H9 (cell line): Measurements from ENCODE around the gene GALNT12. TPM values are rescaled to one million over a fixed set of nuclear protein-coding genes. Genes with fewer than 3 reads are reported as not detected.

Experiments used
- DNase-seq: peaks from one replicate; pipeline ENCODE4 v3.0.0-alpha.2; 2017
- H2AFZ ChIP-seq: one replicate; pipeline ENCODE4 v1.6.1; 2013; ENCODE audit warnings: mild to moderate bottlenecking, low read length, control low read depth, moderate library complexity
- H2AK5ac ChIP-seq: 2 replicates; pipeline ENCODE4 v1.6.1; 2013; ENCODE audit warnings: low read length, control low read depth, mixed read lengths; ENCODE audit not compliant: insufficient read length
- H2BK120ac ChIP-seq: one replicate; pipeline ENCODE4 v1.6.1; 2013; ENCODE audit warnings: low read depth, mild to moderate bottlenecking, low read length, control low read depth, inconsistent platforms; ENCODE audit not compliant: poor library complexity, severe bottlenecking
- H2BK12ac ChIP-seq: 2 replicates; pipeline ENCODE4 v1.6.1; 2013; ENCODE audit warnings: low read length, control low read depth, mixed read lengths, low read depth; ENCODE audit not compliant: insufficient read length
- H2BK15ac ChIP-seq: 2 replicates; pipeline ENCODE4 v1.6.1; 2013; ENCODE audit warnings: low read depth, low read length, control low read depth
- H2BK20ac ChIP-seq: one replicate; pipeline ENCODE4 v1.6.1; 2013; ENCODE audit warnings: low read depth, mild to moderate bottlenecking, low read length, control low read depth, inconsistent platforms; ENCODE audit not compliant: poor library complexity, severe bottlenecking
- H2BK5ac ChIP-seq: 2 replicates; pipeline ENCODE4 v1.6.1; 2013; ENCODE audit warnings: low read length, control low read depth, mixed read lengths; ENCODE audit not compliant: insufficient read length
- H3K14ac ChIP-seq: 2 replicates; pipeline ENCODE4 v1.6.1; 2013; ENCODE audit warnings: low read length, control low read depth; ENCODE audit not compliant: insufficient read depth
- H3K18ac ChIP-seq: 2 replicates; pipeline ENCODE4 v1.6.1; 2013; ENCODE audit warnings: low read depth, mild to moderate bottlenecking, mixed read lengths, low read length, control low read depth; ENCODE audit not compliant: insufficient read length
- H3K23ac ChIP-seq: 2 replicates; pipeline ENCODE4 v1.6.1; 2013; ENCODE audit warnings: low read length, control low read depth, mixed read lengths, low read depth; ENCODE audit not compliant: insufficient read length
- H3K23me2 ChIP-seq: 2 replicates; pipeline ENCODE4 v1.6.1; 2013; ENCODE audit warnings: low read depth, mild to moderate bottlenecking, mixed read lengths, low read length, control low read depth; ENCODE audit not compliant: insufficient read length, poor library complexity, severe bottlenecking
- H3K27ac ChIP-seq: 2 replicates; pipeline ENCODE4 v1.5.1; 2013; ENCODE audit warnings: low read length, control low read depth, mixed read lengths, low read depth; ENCODE audit not compliant: insufficient read length
- H3K27me3 ChIP-seq: 2 replicates; pipeline ENCODE4 v1.6.1; 2013; ENCODE audit warnings: low read length, control low read depth, inconsistent platforms; ENCODE audit not compliant: insufficient read depth
- H3K4ac ChIP-seq: 2 replicates; pipeline ENCODE4 v1.6.1; 2013; ENCODE audit warnings: low read depth, mild to moderate bottlenecking, control low read depth, inconsistent platforms, low read length, moderate library complexity
- H3K4me1 ChIP-seq: 2 replicates; pipeline ENCODE4 v1.6.1; 2013; ENCODE audit warnings: low read length, control low read depth, inconsistent platforms; ENCODE audit not compliant: insufficient read depth
- H3K4me2 ChIP-seq: 2 replicates; pipeline ENCODE4 v1.6.1; 2013; ENCODE audit warnings: low read length, control low read depth, mixed read lengths; ENCODE audit not compliant: insufficient read length, insufficient read depth
- H3K56ac ChIP-seq: 2 replicates; pipeline ENCODE4 v1.6.1; 2013; ENCODE audit warnings: low read depth, mild to moderate bottlenecking, mixed read lengths, low read length, control low read depth; ENCODE audit not compliant: insufficient read length
- H3K79me1 ChIP-seq: 2 replicates; pipeline ENCODE4 v1.6.1; 2013; ENCODE audit warnings: low read depth, mild to moderate bottlenecking, moderate library complexity, low read length, control low read depth, inconsistent platforms; ENCODE audit not compliant: insufficient read depth, poor library complexity, severe bottlenecking
- H3K79me2 ChIP-seq: 2 replicates; pipeline ENCODE4 v1.6.1; 2013; ENCODE audit warnings: low read length, control low read depth, inconsistent platforms; ENCODE audit not compliant: insufficient read depth
- H3K9ac ChIP-seq: 2 replicates; pipeline ENCODE4 v1.6.1; 2013; ENCODE audit warnings: low read length, control low read depth, mixed read lengths; ENCODE audit not compliant: insufficient read length; ENCODE audit errors: extremely low read depth
- H3K9me3 ChIP-seq: one replicate; pipeline ENCODE4 v1.6.1; 2013; ENCODE audit warnings: low read depth, low read length, inconsistent platforms; ENCODE audit not compliant: control insufficient read depth
- H3T11ph ChIP-seq: one replicate; pipeline ENCODE4 v1.6.1; 2013; ENCODE audit warnings: mild to moderate bottlenecking, low read length, control low read depth, inconsistent platforms
- H4K20me1 ChIP-seq: one replicate; pipeline ENCODE4 v1.6.1; 2013; ENCODE audit not compliant: control insufficient read depth, insufficient read length, insufficient read depth
- H4K5ac ChIP-seq: 2 replicates; pipeline ENCODE4 v1.6.1; 2013; ENCODE audit warnings: low read depth, mild to moderate bottlenecking, mixed read lengths, low read length, control low read depth; ENCODE audit not compliant: insufficient read length
- H4K8ac ChIP-seq: replicated peaks from 2 replicates; pipeline ENCODE4 v1.6.1; 2013; ENCODE audit warnings: low read length, control low read depth, mixed read lengths, low read depth; ENCODE audit not compliant: insufficient read length
- H4K91ac ChIP-seq: 2 replicates; pipeline ENCODE4 v1.6.1; 2013; ENCODE audit warnings: low read depth, mild to moderate bottlenecking, moderate library complexity, mixed read lengths, low read length, control low read depth; ENCODE audit not compliant: insufficient read length
- H3K27ac Mint-ChIP-seq, 3 experiments: 2 replicates in 2 of 3; 3 replicates in 1 of 3; pipeline ENCODE4 v1.8.0; 2020 to 2021; ENCODE audit warnings: mixed read lengths in 3 of 3, mild to moderate bottlenecking in 1 of 3, moderate library complexity in 1 of 3
- H3K27me3 Mint-ChIP-seq: 2 replicates; pipeline ENCODE4 v1.8.0; 2021; ENCODE audit warnings: low read depth, mild to moderate bottlenecking, moderate library complexity, mixed read lengths
- H3K36me3 Mint-ChIP-seq, 3 experiments: 2 replicates in 2 of 3; 3 replicates in 1 of 3; pipeline ENCODE4 v1.8.0; 2020 to 2021; ENCODE audit warnings: low read depth in 3 of 3, mixed read lengths in 3 of 3; ENCODE audit not compliant: insufficient read depth in 1 of 3
- H3K4me1 Mint-ChIP-seq, 2 experiments: 2 replicates each; pipeline ENCODE4 v1.8.0; 2020; ENCODE audit warnings: mixed read lengths in 2 of 2
- H3K4me3 Mint-ChIP-seq, 2 experiments: 2 replicates in 1 of 2; 3 replicates in 1 of 2; pipeline ENCODE4 v1.8.0; 2020 to 2021; ENCODE audit warnings: mild to moderate bottlenecking in 2 of 2, mixed read lengths in 2 of 2, moderate library complexity in 1 of 2
- H3K9me3 Mint-ChIP-seq, 2 experiments: 2 replicates in 1 of 2; 3 replicates in 1 of 2; pipeline ENCODE4 v1.8.0; 2020; ENCODE audit warnings: mild to moderate bottlenecking in 2 of 2, mixed read lengths in 2 of 2, moderate library complexity in 1 of 2
- WGBS: extraction: QIAGEN DNeasy Blood & Tissue Kit; methylation state at CpG from one replicate; pipeline ENCODE4 v1.1.7; 2013; ENCODE audit warnings: missing lambda C conversion rate, low lambda C conversion rate, mixed read lengths; ENCODE audit not compliant: insufficient read length; ENCODE audit errors: extremely low coverage; 5-methylcytosine and 5-hydroxymethylcytosine counted together
- total RNA-seq: library from RNA; stranded (reverse); gene quantifications from 2 replicates; pipeline ENCODE4 v1.2.1, GENCODE V29; 2021
- TF ChIP-seq, protein P1 (sequence below): fragments of 200-600 bp; sonication (generic); conservative IDR thresholded peaks from 3 replicates; pipeline ENCODE4 v1.8.0; 2021; ENCODE audit warnings: antibody characterized with exemption, mild to moderate bottlenecking

Gene GALNT12
- total RNA-seq, 1 experiment from 2014 or later, result 18.0 TPM

DNA sequence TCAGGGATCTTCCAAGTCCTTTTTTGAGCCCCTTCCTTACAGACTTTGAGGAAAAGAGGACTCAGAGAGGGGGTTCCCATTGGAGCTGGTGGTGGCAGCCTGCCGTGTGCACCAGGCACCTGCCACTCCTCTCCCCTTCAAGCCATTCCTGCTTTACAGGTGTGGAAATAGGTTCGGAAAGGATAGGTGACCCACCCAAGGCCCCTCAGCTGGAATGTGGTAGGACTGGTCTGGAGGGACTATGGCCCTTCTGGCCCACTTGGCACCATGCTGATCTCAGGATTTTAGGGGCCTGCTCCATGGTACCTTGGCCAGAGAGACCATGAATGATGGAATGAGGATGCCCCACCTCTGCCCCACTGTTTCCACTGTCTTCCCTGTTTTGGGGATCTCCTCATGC is 1.4 kb downstream of the GALNT12 start:
- Histone ChIP-seq H3K9me3 (no peaks in the 10 kb centered on the region), H2BK12ac (no peak overlapping the region), H2BK15ac (no peak overlapping the region), H3K56ac (no peak overlapping the region), H4K5ac (no peak overlapping the region), H4K20me1 (no peaks in the 10 kb centered on the region), H4K8ac (no peak overlapping the region), H3K23me2 (peaks cover 8% of the 10 kb centered on the region), H3K79me1 (no peaks in the 10 kb centered on the region), H3K4ac (no peak overlapping the region), H3K27ac (no peak overlapping the region), H3K14ac (no peak overlapping the region), H3K4me2 (no peak overlapping the region), H3K4me1 (no peaks in the 10 kb centered on the region), H3K9ac (no peak overlapping the region), H2BK20ac (no peak overlapping the region), H3K18ac (no peak overlapping the region), H3K23ac (no peak overlapping the region), H2AFZ (no peak overlapping the region), H2BK120ac (no peak overlapping the region), H2BK5ac (no peak overlapping the region), H4K91ac (no peak overlapping the region), H3K79me2 (no peaks in the 10 kb centered on the region), H2AK5ac (no peak overlapping the region), H3K27me3 (no peaks in the 10 kb centered on the region), H3T11ph (no peak overlapping the region)
- Mint-ChIP-seq H3K36me3 (peaks cover 0 to 12% (median 0%) of the 10 kb centered on the region in 3 experiments; a peak in 2 of 7 replicates), H3K4me1 (peaks cover 38 to 54% of the 10 kb centered on the region in 2 experiments), H3K4me3 (peak overlapping the region; percentile 74 to 87), H3K27ac (no peak overlapping the region), H3K9me3 (no peaks in the 10 kb centered on the region), H3K27me3 (peaks cover 27% of the 10 kb centered on the region)
- TF ChIP-seq, protein P1, sequence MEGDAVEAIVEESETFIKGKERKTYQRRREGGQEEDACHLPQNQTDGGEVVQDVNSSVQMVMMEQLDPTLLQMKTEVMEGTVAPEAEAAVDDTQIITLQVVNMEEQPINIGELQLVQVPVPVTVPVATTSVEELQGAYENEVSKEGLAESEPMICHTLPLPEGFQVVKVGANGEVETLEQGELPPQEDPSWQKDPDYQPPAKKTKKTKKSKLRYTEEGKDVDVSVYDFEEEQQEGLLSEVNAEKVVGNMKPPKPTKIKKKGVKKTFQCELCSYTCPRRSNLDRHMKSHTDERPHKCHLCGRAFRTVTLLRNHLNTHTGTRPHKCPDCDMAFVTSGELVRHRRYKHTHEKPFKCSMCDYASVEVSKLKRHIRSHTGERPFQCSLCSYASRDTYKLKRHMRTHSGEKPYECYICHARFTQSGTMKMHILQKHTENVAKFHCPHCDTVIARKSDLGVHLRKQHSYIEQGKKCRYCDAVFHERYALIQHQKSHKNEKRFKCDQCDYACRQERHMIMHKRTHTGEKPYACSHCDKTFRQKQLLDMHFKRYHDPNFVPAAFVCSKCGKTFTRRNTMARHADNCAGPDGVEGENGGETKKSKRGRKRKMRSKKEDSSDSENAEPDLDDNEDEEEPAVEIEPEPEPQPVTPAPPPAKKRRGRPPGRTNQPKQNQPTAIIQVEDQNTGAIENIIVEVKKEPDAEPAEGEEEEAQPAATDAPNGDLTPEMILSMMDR, result no peak
- WGBS, result no CpG with 5 or more reads among the region's 2 CpGs
- DNase-seq, result no peak
